Keratinocyte (primary cell): ENCODE data around the gene KXD1. TPM values are rescaled to one million over a fixed set of nuclear protein-coding genes. Genes with fewer than 3 reads are reported as not detected.

ENCODE experiments used
- DNase-seq: peaks from one replicate; pipeline ENCODE4 v3.0.0-alpha.2; 2011; ENCODE audit warnings: low read depth, missing footprints, low spot score
- FAIRE-seq: peaks from 2 replicates; lab custom pipeline; 2011; peaks lifted over from hg19 to GRCh38; lab: Jason Lieb, UNC
- H2AFZ ChIP-seq: 2 replicates; pipeline ENCODE4 v1.6.0; 2012; ENCODE audit warnings: low read length, control low read depth, inconsistent platforms; ENCODE audit not compliant: control insufficient read depth
- H3K27ac ChIP-seq: 2 replicates; pipeline ENCODE4 v1.5.1; 2011; ENCODE audit warnings: low read length; ENCODE audit not compliant: control insufficient read depth, insufficient read depth
- H3K27me3 ChIP-seq: 3 replicates; pipeline ENCODE4 v1.6.0; 2011; ENCODE audit warnings: low read length; ENCODE audit not compliant: control insufficient read depth, insufficient read depth; ENCODE audit errors: extremely low read depth
- H3K36me3 ChIP-seq, 2 experiments: 2 replicates in 1 of 2; 3 replicates in 1 of 2; pipeline ENCODE4 v1.5.1; 2011; ENCODE audit warnings: low read length in 2 of 2, mild to moderate bottlenecking in 1 of 2; ENCODE audit not compliant: control insufficient read depth in 2 of 2, insufficient read depth in 2 of 2; ENCODE audit errors: extremely low read depth in 1 of 2
- H3K4me1 ChIP-seq: 3 replicates; pipeline ENCODE4 v1.5.1; 2011; ENCODE audit warnings: low read length; ENCODE audit not compliant: control insufficient read depth, insufficient read depth; ENCODE audit errors: extremely low read depth
- H3K4me2 ChIP-seq: 3 replicates; pipeline ENCODE4 v1.6.0; 2011; ENCODE audit warnings: low read depth, low read length; ENCODE audit not compliant: control insufficient read depth, insufficient read depth; ENCODE audit errors: extremely low read depth
- H3K4me3 ChIP-seq, 3 experiments: fragments of 200-600 bp in 1 of 3; sonication (generic) in 1 of 3; 2 replicates in 2 of 3; 3 replicates in 1 of 3; pipeline ENCODE4 v1.5.1; 2011 to 2016; ENCODE audit warnings: low read length in 3 of 3, mild to moderate bottlenecking in 3 of 3, control low read depth in 2 of 3, inconsistent platforms in 1 of 3, low read depth in 1 of 3, mixed read lengths in 1 of 3, mixed run types in 1 of 3, moderate library complexity in 1 of 3; ENCODE audit not compliant: control insufficient read depth in 2 of 3, insufficient read depth in 2 of 3; ENCODE audit errors: extremely low read depth in 1 of 3
- H3K79me2 ChIP-seq: 2 replicates; pipeline ENCODE4 v1.6.0; 2012; ENCODE audit warnings: low read length; ENCODE audit not compliant: control insufficient read depth, insufficient read depth
- H3K9ac ChIP-seq: 3 replicates; pipeline ENCODE4 v1.6.0; 2011; ENCODE audit warnings: low read length; ENCODE audit not compliant: control insufficient read depth, insufficient read depth; ENCODE audit errors: extremely low read depth
- H3K9me1 ChIP-seq: 3 replicates; pipeline ENCODE4 v1.6.0; 2011; ENCODE audit warnings: low read length; ENCODE audit not compliant: control insufficient read depth, insufficient read depth; ENCODE audit errors: extremely low read depth
- H3K9me3 ChIP-seq: 2 replicates; pipeline ENCODE4 v1.5.1; 2012; ENCODE audit warnings: low read depth, low read length; ENCODE audit not compliant: control insufficient read depth
- H4K20me1 ChIP-seq: 3 replicates; pipeline ENCODE4 v1.6.0; 2011; ENCODE audit warnings: low read length; ENCODE audit not compliant: control insufficient read depth, insufficient read depth; ENCODE audit errors: extremely low read depth
- CTCF ChIP-seq, 3 experiments: IDR thresholded peaks in 1 of 3; conservative IDR thresholded peaks in 1 of 3; optimal IDR thresholded peaks in 1 of 3; 2 replicates in 2 of 3; 3 replicates in 1 of 3; pipeline versions ENCODE3 to v1.5.1; 2011; ENCODE audit warnings: low read length in 3 of 3, mild to moderate bottlenecking in 3 of 3, moderate library complexity in 2 of 3, control low read depth in 1 of 3, inconsistent platforms in 1 of 3; ENCODE audit not compliant: insufficient read depth in 2 of 3; ENCODE audit errors: extremely low read depth in 1 of 3
- EZH2 ChIP-seq: IDR thresholded peaks from one replicate; pipeline ENCODE4 v1.6.1; 2012; ENCODE audit warnings: inconsistent platforms, mild to moderate bottlenecking, low read length, moderate library complexity
- dilution Hi-C: fragments of 300-500 bp; cut with MboI; formaldehyde crosslinking; loops from one replicate; pipeline ENCODE4 v1.7.0; 2020; ENCODE audit warnings: low sequenced_read_pairs; ENCODE audit not compliant: extremely low pct_ligation_motif_present
- polyA plus RNA-seq, 5 experiments: library from polyadenylated mRNA; depleted of rRNA in 3 of 5; stranded (reverse) in 3 of 5; stranded (forward) in 1 of 5; unstranded in 1 of 5; fragments of >200 nt; gene quantifications; 1 replicate in 1 of 5; 2 replicates in 3 of 5; 3 replicates in 1 of 5; pipeline versions ENCODE4 v1.2.1 to v1.2.3, GENCODE V29; 2011 to 2012; ENCODE audit warnings: missing spikeins in 2 of 5, low read depth in 1 of 5, low replicate concordance in 1 of 5

KXD1 gene
- polyA plus RNA-seq, 1 donor (not counting 4 experiments of a cell fraction or from before 2014, with no cell fraction given), result 94.6 TPM

GRCh38 chr19:18593367-18594095 is 35.9 kb downstream of the KXD1 start:
- TF ChIP-seq CTCF (optimal IDR thresholded peaks at IDR 0.05 in 1 of 3, IDR thresholded peaks at IDR 0.05 in 1 of 3, conservative IDR thresholded peaks at IDR 0.05 in 1 of 3; ENCODE audit: extremely low read depth in 1 of 3, insufficient read depth in 2 of 3, low read length in 3 of 3) (no peak), EZH2 (no peak)
- no peaks in the 10 kb centered on the region for H4K20me1 ChIP-seq
- peaks cover 5 to 8% of the 10 kb centered on the region in 2 experiments for H3K36me3 ChIP-seq
- H3K9me1 ChIP-seq, result no peaks in the 10 kb centered on the region
- no peaks in the 10 kb centered on the region for H3K27me3 ChIP-seq
- dilution Hi-C loops, result no loop called here
- FAIRE-seq (no peak), DNase-seq (no peak)
- no peaks in the 10 kb centered on the region for H3K9me3 ChIP-seq
- peaks cover 11% of the 10 kb centered on the region for H3K4me1 ChIP-seq
- H3K27ac ChIP-seq, result no peak overlapping the region
- no peak overlapping the region for H3K4me3 ChIP-seq
- H3K9ac ChIP-seq, result no peak overlapping the region
- peaks cover 9% of the 10 kb centered on the region for H3K79me2 ChIP-seq
- no peak overlapping the region for H2AFZ ChIP-seq
- no peak overlapping the region for H3K4me2 ChIP-seq

DNA sequence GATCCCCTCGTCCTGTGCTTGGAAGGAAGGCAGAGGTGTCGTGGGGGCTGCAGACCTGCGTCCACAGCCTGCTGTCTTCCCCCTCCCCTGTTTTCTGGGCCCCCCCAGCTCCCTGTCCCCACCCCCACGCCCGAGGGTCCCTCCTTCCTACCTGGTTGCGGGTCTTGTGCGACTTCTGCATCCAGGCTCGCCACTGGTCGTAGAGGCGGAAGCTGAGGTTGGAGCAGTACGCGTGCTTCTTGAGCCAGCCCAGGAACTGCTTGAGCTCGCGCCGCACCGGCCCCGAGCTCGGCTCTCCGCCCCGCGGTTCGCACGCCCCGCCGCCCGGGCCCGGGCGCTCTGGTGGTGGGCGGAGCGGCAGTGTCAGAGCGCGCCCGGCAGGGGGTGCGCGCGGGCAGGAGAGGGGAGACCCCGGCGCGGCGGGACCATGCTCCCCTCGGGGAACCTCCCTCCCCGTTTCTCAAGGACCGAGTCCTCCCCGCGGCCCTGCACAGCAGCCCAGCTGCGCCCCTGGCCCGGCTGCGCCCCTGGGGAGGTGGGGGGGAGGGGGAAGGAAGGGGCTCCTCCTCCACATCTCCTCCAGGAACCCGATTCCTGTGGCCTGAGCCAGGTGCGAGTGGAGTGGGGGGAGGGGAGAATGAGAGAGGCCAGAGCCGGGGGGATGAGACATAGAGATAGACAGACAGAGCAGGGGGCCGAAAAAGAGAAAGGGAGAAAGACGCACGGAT is 36.6 kb downstream of the KXD1 start:
- peaks cover 5 to 8% of the 10 kb centered on the region in 2 experiments for H3K36me3 ChIP-seq
- no peaks in the 10 kb centered on the region for H3K27me3 ChIP-seq
- peaks cover 11% of the 10 kb centered on the region for H3K4me1 ChIP-seq
- no peak for DNase-seq
- peak overlapping the region; percentile 70 for H3K4me2 ChIP-seq
- H3K27ac ChIP-seq, result no peak overlapping the region
- dilution Hi-C loops, result no loop called here
- H3K9ac ChIP-seq, result no peak overlapping the region
- H4K20me1 ChIP-seq, result no peaks in the 10 kb centered on the region
- H3K79me2 ChIP-seq, result peaks cover 9% of the 10 kb centered on the region
- peak overlapping the region; percentile 20 to 33 (median 29) for H3K4me3 ChIP-seq
- no peak for FAIRE-seq
- no peaks in the 10 kb centered on the region for H3K9me3 ChIP-seq
- no peaks in the 10 kb centered on the region for H3K9me1 ChIP-seq
- TF ChIP-seq EZH2 (no peak), CTCF (optimal IDR thresholded peaks at IDR 0.05 in 1 of 3, IDR thresholded peaks at IDR 0.05 in 1 of 3, conservative IDR thresholded peaks at IDR 0.05 in 1 of 3; ENCODE audit: extremely low read depth in 1 of 3, insufficient read depth in 2 of 3, low read length in 3 of 3) (peak; percentile 47 to 73 (median 73))
- no peak overlapping the region for H2AFZ ChIP-seq
